Measurements from ENCODE around the gene ANKRD22.
"Not testable (repeated sequence)": the region's sequence is repeated elsewhere in the genome, so short reads cannot be mapped to it uniquely, and the experiment has no call there.

The ANKRD22 gene

DNA sequence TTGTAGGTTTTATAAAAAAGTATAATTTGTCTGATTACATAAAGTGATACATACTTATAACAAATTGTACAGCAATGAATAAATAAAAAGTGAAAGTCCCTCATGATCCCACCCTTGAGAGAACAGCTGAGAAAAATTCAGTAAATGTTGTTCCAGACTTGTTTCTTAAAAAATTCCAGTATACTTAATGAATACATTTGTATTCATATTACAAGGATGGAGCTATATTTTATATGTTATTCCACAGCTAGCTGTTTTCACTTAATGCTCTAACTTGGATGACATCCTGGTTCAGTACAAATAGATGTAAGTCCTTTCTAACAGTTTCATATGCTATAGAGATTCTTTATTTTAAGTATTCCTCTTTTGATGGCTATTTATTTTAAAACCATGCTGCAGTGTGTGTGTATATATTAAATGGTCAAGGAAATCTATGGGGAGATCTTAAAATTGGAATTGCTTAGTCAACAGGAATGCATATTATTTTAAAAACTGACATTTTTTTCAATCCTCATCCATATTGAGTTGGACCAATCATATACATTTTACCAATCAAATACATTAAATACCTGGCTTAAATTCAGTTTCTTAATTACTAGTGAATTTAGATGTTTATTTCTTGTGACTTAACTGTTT lies 37.3 kb upstream of the ANKRD22 start:
- no peak overlapping the region for H3K27ac ChIP-seq
- no peaks in the 10 kb centered on the region for H3K36me3 ChIP-seq
- no peaks in the 10 kb centered on the region for H3K27me3 ChIP-seq (ENCODE audit: insufficient read depth, low read depth, severe bottlenecking)
- H3K4me3 ChIP-seq (ENCODE audit: low read depth, low read length) = no peak overlapping the region
- TF ChIP-seq, protein P1, sequence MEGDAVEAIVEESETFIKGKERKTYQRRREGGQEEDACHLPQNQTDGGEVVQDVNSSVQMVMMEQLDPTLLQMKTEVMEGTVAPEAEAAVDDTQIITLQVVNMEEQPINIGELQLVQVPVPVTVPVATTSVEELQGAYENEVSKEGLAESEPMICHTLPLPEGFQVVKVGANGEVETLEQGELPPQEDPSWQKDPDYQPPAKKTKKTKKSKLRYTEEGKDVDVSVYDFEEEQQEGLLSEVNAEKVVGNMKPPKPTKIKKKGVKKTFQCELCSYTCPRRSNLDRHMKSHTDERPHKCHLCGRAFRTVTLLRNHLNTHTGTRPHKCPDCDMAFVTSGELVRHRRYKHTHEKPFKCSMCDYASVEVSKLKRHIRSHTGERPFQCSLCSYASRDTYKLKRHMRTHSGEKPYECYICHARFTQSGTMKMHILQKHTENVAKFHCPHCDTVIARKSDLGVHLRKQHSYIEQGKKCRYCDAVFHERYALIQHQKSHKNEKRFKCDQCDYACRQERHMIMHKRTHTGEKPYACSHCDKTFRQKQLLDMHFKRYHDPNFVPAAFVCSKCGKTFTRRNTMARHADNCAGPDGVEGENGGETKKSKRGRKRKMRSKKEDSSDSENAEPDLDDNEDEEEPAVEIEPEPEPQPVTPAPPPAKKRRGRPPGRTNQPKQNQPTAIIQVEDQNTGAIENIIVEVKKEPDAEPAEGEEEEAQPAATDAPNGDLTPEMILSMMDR (IDR thresholded peaks at IDR 0.05; ENCODE audit: low read depth, low read length) = no peak
- H3K9me3 ChIP-seq (ENCODE audit: severe bottlenecking) = no peaks in the 10 kb centered on the region
- no peak for DNase-seq

DNA sequence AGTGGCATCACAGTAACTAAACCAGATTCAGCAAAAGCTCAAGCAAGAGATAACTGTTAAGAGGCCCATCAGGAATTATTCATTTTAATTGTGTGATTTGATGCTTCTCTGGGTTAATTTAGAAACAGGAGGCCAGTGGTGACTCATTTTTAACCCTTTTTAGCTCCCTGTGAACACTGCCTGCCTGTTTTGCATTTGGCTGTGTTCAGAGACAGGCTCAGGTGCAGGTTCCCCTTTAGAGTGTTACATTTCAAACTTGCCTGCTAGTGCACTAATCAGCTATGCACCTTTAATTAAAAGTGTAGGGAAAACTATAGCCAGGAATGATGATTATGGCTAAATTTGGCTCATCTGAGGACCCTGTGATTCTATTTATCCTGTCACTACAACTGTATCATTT lies 34.9 kb upstream of the ANKRD22 start:
- TF ChIP-seq, protein P1 (IDR thresholded peaks at IDR 0.05; ENCODE audit: low read depth, low read length) = no peak
- Histone ChIP-seq H3K27me3 (ENCODE audit: insufficient read depth, low read depth, severe bottlenecking) (no peaks in the 10 kb centered on the region), H3K4me3 (ENCODE audit: low read depth, low read length) (no peak overlapping the region), H3K9me3 (ENCODE audit: severe bottlenecking) (no peaks in the 10 kb centered on the region), H3K36me3 (no peaks in the 10 kb centered on the region; the same call in 1 of the 2 replicates), H3K27ac (no peak overlapping the region)
- DNase-seq = no peak

DNA sequence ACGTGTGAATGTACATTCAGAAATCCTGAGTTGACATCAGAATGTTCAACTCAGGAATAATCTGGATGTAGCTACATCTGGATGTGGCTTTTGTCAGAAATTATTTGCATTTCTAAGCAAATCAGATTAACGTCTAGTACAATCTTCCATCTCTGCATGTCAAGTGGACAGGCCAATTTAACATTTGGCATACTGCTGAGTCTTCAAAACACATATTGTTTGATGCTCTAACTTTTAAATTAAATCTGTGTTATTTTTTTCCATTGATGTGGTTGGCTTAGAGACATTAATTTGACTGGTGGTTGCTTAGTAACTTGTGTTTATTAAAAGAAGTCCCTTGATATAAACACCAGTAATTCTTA lies 31.8 kb upstream of the ANKRD22 start:
- no peak for DNase-seq
- TF ChIP-seq, protein P1 (IDR thresholded peaks at IDR 0.05; ENCODE audit: low read depth, low read length) = no peak
- H3K27ac ChIP-seq = no peak overlapping the region
- H3K27me3 ChIP-seq (ENCODE audit: insufficient read depth, low read depth, severe bottlenecking) = no peaks in the 10 kb centered on the region
- no peak overlapping the region for H3K4me3 ChIP-seq (ENCODE audit: low read depth, low read length)
- peaks cover 4% of the 10 kb centered on the region; the same call in 1 of the 2 replicates for H3K36me3 ChIP-seq
- H3K9me3 ChIP-seq (ENCODE audit: severe bottlenecking) = no peaks in the 10 kb centered on the region

DNA sequence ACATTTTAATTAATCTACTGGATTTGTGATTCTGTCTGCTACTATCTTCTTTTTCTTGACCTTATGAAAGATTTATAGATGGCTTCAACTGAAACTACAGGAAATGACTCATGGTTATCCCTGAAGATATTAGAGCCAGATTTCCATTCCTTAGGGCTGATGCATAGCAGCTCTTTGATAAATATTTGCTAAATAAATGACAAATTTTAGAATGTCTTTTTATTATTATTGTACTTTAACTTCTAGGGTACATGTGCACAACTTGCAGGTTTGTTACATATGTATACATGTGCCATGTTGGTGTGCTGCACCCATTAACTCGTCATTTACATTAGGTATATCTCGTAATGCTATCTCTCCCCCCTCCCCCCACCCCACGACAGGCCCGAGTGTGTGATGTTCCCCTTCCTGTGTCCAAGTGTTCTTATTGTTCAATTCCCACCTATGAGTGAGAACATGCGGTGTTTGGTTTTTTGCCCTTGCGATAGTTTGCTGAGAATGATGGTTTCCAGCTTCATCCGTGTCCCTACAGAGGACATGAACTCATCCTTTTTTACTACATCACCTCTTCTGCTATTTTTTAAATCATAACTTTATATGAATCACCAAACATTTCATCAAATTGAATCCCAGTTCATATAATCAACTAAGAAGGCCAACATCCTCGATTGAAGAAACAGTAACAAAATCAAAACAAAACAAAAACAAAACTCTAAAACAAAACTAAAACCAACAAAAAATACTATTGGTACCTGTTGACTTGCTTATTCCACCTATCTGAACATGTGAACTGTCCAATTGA lies 31.2 kb upstream of the ANKRD22 start:
- not testable (repeated sequence) for DNase-seq; H3K36me3 ChIP-seq; H3K9me3 ChIP-seq (ENCODE audit: severe bottlenecking); H3K27me3 ChIP-seq (ENCODE audit: insufficient read depth, low read depth, severe bottlenecking); H3K27ac ChIP-seq; H3K4me3 ChIP-seq (ENCODE audit: low read depth, low read length)

DNA sequence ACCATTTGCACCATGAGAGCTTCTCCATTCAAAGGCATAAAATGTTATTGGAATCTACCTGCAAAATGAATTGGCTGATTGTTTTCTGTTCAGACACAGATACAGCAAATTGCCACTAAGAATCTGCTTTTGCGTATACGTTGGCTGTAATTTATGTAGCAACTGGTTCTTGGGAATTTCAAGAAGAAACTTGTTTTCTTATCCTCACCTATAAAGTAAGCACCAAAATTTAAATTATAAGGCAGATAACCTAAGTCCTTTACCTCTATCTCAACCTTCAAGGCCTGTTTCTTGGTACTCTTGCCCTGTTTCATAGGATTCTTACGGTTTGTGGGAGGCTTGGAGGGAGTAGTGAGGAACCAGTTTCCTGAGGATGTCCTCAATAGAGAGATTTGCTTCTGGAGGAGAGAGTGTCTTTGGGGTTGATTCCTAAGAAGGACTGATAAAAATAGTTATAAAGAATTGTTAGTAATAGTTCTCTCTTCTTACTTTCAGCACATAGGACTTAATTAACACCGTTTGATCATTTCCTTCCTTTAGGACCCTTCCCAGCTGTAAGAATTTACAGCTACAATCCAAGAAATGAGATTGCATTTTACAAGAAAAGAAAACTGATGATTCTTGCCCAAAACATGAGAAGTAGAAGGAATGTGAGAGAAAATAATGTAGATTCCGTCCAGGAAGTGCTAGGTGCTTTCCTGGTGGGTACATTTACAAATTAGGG lies 30.4 kb upstream of the ANKRD22 start:
- Histone ChIP-seq H3K27me3 (ENCODE audit: insufficient read depth, low read depth, severe bottlenecking) (no peaks in the 10 kb centered on the region), H3K9me3 (ENCODE audit: severe bottlenecking) (no peaks in the 10 kb centered on the region), H3K36me3 (peaks cover 4% of the 10 kb centered on the region; the same call in 1 of the 2 replicates), H3K4me3 (ENCODE audit: low read depth, low read length) (no peak overlapping the region), H3K27ac (no peak overlapping the region)
- DNase-seq = no peak
- TF ChIP-seq, protein P1 (IDR thresholded peaks at IDR 0.05; ENCODE audit: low read depth, low read length) = no peak

DNA sequence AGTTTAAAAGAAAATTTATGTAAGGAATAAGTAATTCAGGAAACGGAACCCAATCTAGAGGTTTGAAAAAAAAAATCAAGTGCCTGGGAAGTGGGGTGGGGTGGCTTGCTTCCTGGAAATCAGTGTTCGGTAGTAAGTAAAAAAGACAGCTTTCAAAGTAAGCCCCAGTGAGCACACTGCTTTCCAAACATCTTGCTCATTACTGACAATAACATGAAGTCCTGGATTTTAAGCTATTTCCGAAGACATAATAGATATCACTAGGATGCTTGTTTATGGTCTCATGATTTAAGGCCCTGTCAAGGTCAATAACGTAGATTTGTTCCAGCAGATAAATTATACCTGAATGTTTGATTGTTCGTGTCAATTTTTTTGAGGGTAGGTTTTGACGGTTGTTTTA lies 29.7 kb upstream of the ANKRD22 start:
- Histone ChIP-seq H3K9me3 (ENCODE audit: severe bottlenecking) (no peaks in the 10 kb centered on the region), H3K27ac (peak overlapping the region; percentile 97), H3K4me3 (ENCODE audit: low read depth, low read length) (peak overlapping the region; percentile 97), H3K36me3 (peaks cover 4% of the 10 kb centered on the region; the same call in 1 of the 2 replicates), H3K27me3 (ENCODE audit: insufficient read depth, low read depth, severe bottlenecking) (no peaks in the 10 kb centered on the region)
- TF ChIP-seq, protein P1 (IDR thresholded peaks at IDR 0.05; ENCODE audit: low read depth, low read length) = no peak
- no peak for DNase-seq
